GM19239 (cell line): ENCODE results near the gene NME1.
"Not testable (repeated sequence)": the region's sequence is repeated elsewhere in the genome, so short reads cannot be mapped to it uniquely, and the experiment has no call there.

Experiments
- DNase-seq: peaks from one replicate; pipeline ENCODE4 v3.0.0; 2011; ENCODE audit warnings: low spot score; ENCODE audit not compliant: insufficient read length
- FAIRE-seq: peaks from 2 replicates; lab custom pipeline; 2011; peaks lifted over from hg19 to GRCh38; lab: Jason Lieb, UNC

The NME1 gene

GRCh38 chr17:51153210-51154072 is at the start of gene NME1:
Gene NME1 (plus strand): TSS chr17:51153559. CDS start chr17:51155655, 2,096 bp downstream.
- DNase-seq, result peak; percentile 89
- FAIRE-seq, result peak; percentile 94

GRCh38 chr17:51107778-51108177 is 45.6 kb upstream of the NME1 start:
- no peak for FAIRE-seq
- DNase-seq, result no peak

- not testable (repeated sequence) for FAIRE-seq, DNase-seq
These were observed 40.8 kb upstream of the NME1 start for GRCh38 chr17:51112303-51113222.

DNA sequence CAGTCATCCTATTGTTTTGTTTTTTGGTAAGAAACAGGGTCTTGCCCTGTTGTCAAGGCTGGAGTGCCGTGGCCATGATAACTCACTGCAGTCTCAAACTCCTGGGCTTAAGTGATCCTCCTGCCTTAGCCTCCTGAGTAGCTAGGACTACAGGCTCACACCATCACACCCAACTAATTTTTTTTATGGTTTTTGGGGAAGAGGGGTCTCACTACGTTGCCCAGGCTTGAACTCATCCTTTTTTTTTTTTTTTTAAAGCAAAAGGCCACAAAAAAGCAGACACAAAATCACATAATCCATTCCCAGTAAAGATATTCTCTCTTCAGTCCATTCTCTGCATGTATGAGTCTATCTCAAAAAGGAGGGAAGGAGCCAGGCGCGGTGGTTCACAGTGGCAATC is 38.2 kb upstream of the NME1 start:
- DNase-seq, result no peak
- FAIRE-seq, result no peak

DNA sequence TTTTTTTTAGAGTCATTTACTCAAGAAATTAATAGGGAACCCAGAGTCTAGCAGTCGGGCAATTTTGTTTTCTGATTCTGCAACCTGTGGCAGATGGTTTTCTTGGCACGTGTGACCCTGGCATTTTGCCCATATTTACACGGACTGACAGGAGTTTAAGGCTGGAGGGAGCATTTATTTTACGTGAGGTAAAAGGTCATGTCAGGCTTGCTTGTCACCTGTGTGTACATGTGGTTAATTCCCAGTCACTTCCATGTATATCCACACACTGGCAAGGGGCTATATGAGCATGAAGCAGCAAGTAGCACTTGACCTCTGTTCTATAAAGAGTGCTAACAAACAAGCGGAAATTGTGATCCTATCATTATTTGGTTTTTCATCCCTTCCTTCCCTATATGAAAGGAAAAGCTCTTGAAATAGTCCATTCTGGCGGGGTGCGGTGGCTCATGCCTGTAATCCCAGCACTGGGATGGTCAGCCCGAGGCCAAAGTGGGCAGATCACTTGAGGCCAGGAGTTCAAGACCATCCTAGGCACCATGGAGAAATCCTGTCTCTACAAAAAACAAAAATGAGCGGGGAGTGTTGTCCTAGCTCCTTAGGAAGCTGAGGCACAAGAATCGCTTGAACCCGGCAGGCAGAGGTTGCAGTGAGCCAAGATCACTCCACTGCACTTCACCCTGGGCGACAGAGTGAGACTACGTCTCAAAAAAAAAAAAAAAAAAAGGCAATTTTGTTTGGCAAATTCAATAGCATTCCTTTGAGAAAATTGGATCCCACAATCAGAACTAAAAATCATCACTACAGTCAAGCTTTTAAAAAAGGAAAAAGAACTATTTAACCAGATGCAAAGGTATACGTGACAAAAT is 34.8 kb upstream of the NME1 start:
- DNase-seq (no peak), FAIRE-seq (no peak)

DNA sequence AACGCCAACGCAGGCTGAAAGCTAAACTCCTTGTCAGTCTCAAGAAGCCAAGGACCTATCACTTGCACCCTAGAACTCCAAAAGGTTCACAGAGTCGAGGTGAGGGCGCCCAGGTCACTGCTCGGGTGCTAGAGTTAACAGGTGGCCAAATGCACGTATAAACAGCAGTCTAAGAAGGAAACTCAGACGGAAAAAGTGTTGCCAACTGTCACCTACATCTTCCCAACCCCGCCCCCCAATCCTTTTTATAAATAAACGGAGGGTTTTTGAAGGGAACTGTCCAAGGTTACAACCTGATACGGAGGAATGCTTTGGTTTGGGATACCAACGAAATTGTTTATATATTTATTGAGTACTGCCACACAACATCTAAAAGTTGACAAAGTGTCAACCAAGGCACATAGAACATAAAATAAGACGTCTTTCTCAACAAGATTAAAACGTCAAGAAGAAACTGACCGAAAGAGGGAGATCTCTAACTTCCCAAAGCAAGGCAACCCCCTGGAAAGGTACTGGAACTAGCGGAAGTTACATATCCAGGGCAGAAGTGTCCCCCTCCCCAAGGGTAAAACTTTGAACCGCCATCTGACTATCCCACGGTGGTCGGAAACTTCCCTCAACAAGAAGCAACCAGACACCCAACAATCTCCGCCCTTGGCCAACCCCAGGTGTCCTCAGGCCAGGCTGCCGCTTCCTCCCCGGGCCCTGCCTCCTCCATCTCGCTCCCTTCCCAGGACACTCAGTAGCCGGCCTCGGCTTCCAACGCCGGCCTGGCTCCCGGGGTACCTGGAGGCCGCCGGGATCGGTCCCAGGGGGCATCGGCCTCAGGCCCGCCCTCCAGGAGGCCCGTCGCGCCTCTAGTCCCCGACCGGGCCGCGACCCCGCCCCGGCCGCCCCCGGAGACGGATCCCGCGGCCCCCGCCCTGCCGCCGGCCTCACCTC is 33.7 kb upstream of the NME1 start:
- no peak for FAIRE-seq
- peak; percentile 23 for DNase-seq

DNA sequence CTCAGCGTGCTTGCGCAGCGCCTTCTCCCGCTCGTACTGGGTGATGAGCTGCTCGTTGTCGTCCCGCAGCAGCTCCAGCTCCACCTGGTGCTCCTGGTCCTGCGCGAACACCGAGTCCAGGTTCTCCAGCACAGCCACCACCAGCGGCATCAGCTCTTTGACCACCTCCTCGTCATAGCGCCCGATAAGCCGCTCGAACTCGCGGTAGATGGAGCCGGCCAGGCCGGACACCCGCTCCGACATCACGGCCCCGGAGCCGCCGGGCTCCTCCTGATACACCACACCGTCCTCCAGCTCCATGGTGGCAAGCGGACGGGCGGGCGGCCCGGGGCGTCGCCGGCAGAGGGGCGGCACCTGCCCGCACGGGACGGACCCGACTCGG is 33.0 kb upstream of the NME1 start:
- DNase-seq, result peak; percentile 59
- FAIRE-seq, result no peak

DNA sequence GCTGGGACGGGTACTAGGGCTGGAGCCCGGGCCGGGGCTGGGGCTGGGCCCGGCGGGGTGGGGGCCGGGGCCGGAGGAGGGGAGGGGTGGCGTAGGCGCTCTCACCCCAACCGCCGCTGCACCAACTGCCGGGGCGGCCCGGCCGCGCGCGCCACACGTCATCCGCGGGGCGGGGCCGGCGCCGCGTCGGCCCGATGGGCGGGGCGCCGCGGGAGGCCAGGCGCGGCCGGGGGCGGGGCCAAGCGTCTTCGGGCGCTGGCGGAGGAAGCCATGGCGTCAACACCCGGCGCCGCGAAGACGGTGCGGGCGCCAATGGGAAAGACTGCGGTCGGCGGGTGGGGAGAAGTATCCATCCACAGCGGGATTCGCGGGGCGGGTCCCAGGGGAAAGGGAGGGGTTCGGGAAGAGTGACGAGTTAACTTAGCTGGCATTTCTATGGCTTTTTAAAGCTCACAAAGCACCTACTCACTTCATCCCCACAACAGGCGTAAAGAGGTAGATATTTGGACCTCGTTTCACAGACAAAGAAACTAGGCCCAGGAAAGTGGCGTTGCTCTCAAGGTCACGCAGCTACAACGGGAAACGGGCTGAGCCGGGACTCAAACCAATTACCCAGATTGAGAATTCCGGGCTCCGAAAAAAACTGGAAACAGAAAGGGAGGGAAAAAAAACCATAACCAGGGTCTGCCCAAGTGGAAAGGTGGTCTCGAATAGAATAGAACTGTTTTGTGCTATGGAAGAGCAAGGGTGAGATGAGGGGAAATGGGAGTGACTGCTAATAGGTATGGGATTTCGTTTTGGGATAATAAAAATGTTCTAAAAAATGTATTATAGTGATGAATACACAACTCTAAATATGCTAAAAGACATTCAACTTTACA is 32.4 kb upstream of the NME1 start, which contains the start of gene SPAG9:
Gene SPAG9, minus strand, starts transcription at position 130 of the 881 bp plus-strand sequence. CDS start 212 bp downstream, outside the sequence.
- FAIRE-seq (peak; percentile 45), DNase-seq (peak; percentile 85)

GRCh38 chr17:51121620-51122472 is 31.5 kb upstream of the NME1 start:
- FAIRE-seq (peak; percentile 75), DNase-seq (peak; percentile 34)

DNA sequence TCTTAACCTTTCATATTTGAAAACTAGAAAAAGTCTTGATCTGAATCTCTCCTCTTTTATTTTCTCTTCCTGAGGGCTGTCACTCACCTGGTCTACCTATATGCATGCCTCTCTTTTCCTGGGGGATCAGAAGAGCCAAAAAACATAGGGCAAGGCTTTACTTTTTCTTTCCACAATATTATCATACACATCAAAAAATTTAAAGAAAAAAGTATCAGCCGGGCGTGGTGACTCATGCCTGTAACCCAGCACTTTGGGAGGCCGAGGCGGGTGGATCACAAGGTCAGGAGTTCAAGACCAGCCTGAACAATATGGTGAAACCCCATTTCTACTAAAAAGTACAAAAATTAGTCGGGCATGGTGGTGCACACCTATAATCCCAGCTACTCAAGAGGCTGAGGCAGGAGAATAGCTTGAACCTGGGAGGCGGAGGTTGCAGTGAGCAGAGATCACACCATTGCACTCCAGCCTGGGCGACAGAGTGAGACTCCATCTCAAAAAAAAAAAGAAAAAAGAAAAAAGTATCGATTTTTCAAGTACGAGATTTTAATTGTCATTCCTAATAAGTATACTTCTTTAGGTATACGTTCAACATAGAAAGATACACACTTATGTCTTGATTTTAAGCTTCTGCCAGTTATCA is 30.8 kb upstream of the NME1 start:
- DNase-seq, FAIRE-seq: not testable (repeated sequence)

DNA sequence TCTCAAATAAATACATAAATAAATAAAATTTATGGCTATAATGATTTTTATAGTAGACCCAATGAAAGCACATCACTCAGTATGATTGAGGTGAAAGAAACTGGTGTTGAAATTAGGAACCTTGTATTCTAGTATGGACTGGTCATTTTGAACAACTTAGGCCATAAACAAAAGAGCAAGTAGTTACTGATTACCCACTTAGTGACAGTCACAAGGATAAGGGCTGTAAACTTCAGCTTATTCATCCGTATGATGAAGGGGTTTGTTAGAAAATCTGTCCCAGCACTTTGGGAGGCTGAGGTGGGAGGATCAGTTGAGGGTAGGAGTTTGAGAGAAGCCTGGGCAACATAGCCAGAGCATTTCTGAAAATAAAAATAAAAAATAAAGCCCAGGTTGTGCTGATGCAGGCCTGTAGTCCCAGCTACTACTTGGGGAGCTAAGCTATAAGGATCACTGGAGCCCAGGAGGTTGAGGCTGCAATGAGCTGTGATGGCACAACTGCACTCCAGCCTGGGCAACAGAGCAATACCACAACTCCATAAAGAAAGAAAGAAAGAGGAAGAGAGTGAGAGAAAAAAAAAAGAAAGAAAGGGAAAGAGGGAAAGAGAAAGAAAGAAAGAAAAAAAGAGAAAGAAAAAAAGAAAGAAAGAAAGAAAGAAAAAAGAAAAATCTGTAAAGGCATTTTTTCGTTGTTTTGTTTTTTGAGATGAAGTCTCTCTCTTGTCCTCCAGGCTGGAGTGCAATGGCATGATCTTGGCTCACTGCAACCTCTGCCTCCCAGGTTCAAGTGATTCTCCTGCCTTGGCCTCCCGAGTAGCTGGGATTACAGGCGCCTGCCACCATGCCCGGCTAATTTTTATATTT is 28.5 kb upstream of the NME1 start:
- DNase-seq (no peak), FAIRE-seq (no peak)

- FAIRE-seq (no peak), DNase-seq (no peak)
These were observed 25.3 kb upstream of the NME1 start for GRCh38 chr17:51128076-51128475.

- FAIRE-seq, result no peak
These were observed 20.4 kb upstream of the NME1 start for GRCh38 chr17:51132964-51133319.

DNA sequence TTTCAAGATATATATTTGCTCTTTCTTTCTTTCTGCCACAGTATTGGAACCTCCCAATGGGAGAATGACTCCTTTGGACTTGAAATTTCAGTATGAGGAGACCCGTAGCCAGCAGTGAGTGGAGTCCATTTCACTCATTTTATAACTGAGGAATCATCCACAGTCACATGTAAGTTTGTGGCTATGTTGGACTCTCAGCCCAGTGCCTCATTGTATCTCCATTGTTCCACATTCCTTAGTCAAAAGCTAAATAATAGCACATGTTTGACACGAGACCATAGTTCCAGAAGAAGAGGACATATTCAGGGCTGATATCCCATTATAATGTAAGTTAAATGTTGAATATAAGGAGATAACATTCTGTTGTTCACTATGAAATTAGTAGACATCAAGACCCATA is 20.0 kb upstream of the NME1 start:
- FAIRE-seq, result no peak

More at GRCh38 chr17:51132964-51133319, 20.4 kb upstream of the NME1 start:
- DNase-seq, result no peak

DNA sequence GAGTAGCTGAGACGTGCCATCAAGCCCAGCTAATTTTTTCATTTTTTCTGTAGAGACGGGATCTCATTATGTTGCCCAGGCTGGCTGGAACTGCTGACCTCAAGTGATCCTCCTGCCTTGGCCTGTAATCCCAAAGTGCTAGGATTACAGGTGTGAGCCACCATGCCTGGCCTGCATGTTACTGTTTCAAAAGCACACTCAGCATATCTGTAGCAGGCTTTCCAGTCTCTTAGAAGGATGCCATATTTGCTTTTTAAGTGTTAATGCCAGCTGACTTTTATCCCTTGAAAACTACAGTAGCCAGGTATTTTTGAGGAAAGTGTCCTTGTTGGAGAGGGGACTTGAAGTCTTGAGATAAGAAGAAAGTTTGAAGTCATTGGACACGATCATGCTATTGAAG is 17.4 kb upstream of the NME1 start:
- DNase-seq, result no peak
- no peak for FAIRE-seq

More for the DNA sequence above, 20.0 kb upstream of the NME1 start:
- no peak for DNase-seq

DNA sequence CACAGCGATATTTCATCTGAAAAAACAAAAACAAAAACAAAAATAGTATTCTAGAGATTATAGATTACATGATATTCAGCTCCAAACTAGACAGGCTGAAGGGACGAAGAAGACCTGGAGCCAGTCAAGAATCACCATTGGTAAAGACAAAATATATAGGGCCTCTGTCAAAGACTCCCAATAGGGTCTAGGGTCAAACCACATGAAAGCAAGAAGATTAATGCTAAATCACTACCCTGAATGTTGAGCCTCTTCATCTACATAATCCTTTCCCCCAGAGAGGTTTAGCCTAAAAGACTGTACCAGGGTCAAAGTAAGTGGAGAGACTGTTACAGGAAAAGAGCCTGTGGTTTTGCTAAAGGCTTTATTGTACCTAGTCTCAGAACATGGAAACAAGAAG is 10.8 kb upstream of the NME1 start:
- FAIRE-seq, result no peak

More for the DNA sequence above, 10.8 kb upstream of the NME1 start:
- no peak for DNase-seq
